Panc1 (cell line): ENCODE data around the gene SPRYD4. TPM values are rescaled to one million over a fixed set of nuclear protein-coding genes. Genes with fewer than 3 reads are reported as not detected.

ENCODE experiments used
- ATAC-seq: fragments of 200-7000 bp; cut with Tn5 transposase; 2 replicates; pipeline ENCODE4 v1.9.1; 2020; ENCODE audit warnings: mild to moderate bottlenecking, moderate library complexity
- BruUV-seq: library from RNA; stranded (reverse); fragments of 400-500 nt; replicated peaks from 2 replicates; lab custom pipeline; 2021; lab: Mats Ljungman, UMichigan
- CTCF ChIA-PET: fragments of 300-600 bp; sonication (Branson Sonifier 250); formaldehyde crosslinking; loops from one replicate; lab custom pipeline; 2022; ENCODE audit warnings: antibody characterized with exemption; lab: Charles Lee
- POLR2A ChIA-PET: fragments of 300-600 bp; sonication (Branson Sonifier 250); formaldehyde crosslinking; loops from one replicate; lab custom pipeline; 2022; ENCODE audit warnings: antibody characterized with exemption; lab: Charles Lee
- DNase-seq: peaks from one replicate; pipeline ENCODE4 v3.0.0-alpha.2; 2010; ENCODE audit warnings: low read depth, low spot score
- H3K27ac ChIP-seq: 2 replicates; pipeline ENCODE4 v1.5.1; 2011; ENCODE audit warnings: mild to moderate bottlenecking, low read length, inconsistent platforms
- H3K27me3 ChIP-seq: fragments of 200-500 bp; sonication (Bioruptor generic); 2 replicates; pipeline ENCODE4 v1.6.0; 2014; ENCODE audit warnings: low read length, inconsistent platforms; ENCODE audit not compliant: control insufficient read depth, insufficient read depth
- H3K36me3 ChIP-seq: fragments of 200-500 bp; sonication (Bioruptor generic); 2 replicates; pipeline ENCODE4 v1.5.1; 2014; ENCODE audit warnings: inconsistent platforms, mild to moderate bottlenecking, low read length, moderate library complexity; ENCODE audit not compliant: control insufficient read depth, insufficient read depth
- H3K4me1 ChIP-seq: 2 replicates; pipeline ENCODE4 v1.5.1; 2011; ENCODE audit warnings: inconsistent platforms, mild to moderate bottlenecking, low read length, moderate library complexity; ENCODE audit not compliant: control insufficient read depth, insufficient read depth
- H3K4me3 ChIP-seq, 2 experiments: 2 replicates each; pipeline ENCODE4 v1.5.1; 2011 to 2012; ENCODE audit warnings: low read depth in 2 of 2, low read length in 2 of 2, mild to moderate bottlenecking in 2 of 2, inconsistent platforms in 1 of 2, moderate library complexity in 1 of 2
- H3K9me3 ChIP-seq: fragments of 200-500 bp; sonication (Bioruptor generic); 2 replicates; pipeline ENCODE4 v1.5.1; 2014; ENCODE audit warnings: low read depth, mild to moderate bottlenecking, inconsistent platforms, low read length, moderate library complexity; ENCODE audit not compliant: control insufficient read depth, insufficient read depth
- CTCF ChIP-seq: fragments of 450-650 bp; IDR thresholded peaks from 2 replicates; pipeline ENCODE4 v1.5.1; 2017; ENCODE audit warnings: mild to moderate bottlenecking
- POLR2AphosphoS5 ChIP-seq: IDR thresholded peaks from 2 replicates; pipeline ENCODE4 v1.6.1; 2012; ENCODE audit warnings: mild to moderate bottlenecking, low read depth, low read length, moderate library complexity
- REST ChIP-seq, 2 experiments: IDR thresholded peaks; 2 replicates each; pipeline ENCODE4 v1.6.1; 2011 to 2012; ENCODE audit warnings: low read depth in 2 of 2, control low read depth in 1 of 2, low read length in 1 of 2, mild to moderate bottlenecking in 1 of 2, moderate library complexity in 1 of 2; ENCODE audit not compliant: insufficient read depth in 1 of 2
- SIN3A ChIP-seq: IDR thresholded peaks from 2 replicates; pipeline ENCODE4 v1.6.1; 2012; ENCODE audit warnings: low read depth, mild to moderate bottlenecking, low read length, moderate library complexity, borderline replicate concordance; ENCODE audit not compliant: insufficient read depth
- TCF7L2 ChIP-seq: IDR thresholded peaks from 2 replicates; pipeline ENCODE4 v1.6.1; 2011; ENCODE audit warnings: mild to moderate bottlenecking, low read depth, low read length, inconsistent platforms
- in situ Hi-C: cut with HindIII; loops from 2 replicates; pipeline ENCODE4 v1.10.0; 2016; ENCODE audit warnings: low sequenced_read_pairs, low pct_unique_long_range_greater_than_20kb
- intact Hi-C: fragments of 100-400 bp; cut with micrococcal nuclease; formaldehyde crosslinking; loops from one replicate; pipeline ENCODE4 v1.10.0; 2022; ENCODE audit not compliant: unreplicated experiment
- total RNA-seq: library from RNA; stranded (reverse); gene quantifications from one replicate; pipeline ENCODE4 v1.2.1, GENCODE V29; 2021; ENCODE audit not compliant: unreplicated experiment

The SPRYD4 gene
- total RNA-seq, 1 experiment from 2014 or later: 3.7 TPM

GRCh38 chr12:56425193-56425592, 43.2 kb upstream of the SPRYD4 start:
- H3K36me3 ChIP-seq: peaks cover 20% of the 10 kb centered on the region
- no peaks in the 10 kb centered on the region for H3K9me3 ChIP-seq
- no TSS peak for BruUV-seq
- in situ Hi-C loops (no loop called here), intact Hi-C loops (no loop called here)
- H3K4me1 ChIP-seq: no peaks in the 10 kb centered on the region
- no peak for TF ChIP-seq TCF7L2
- TF ChIP-seq POLR2AphosphoS5: no peak
- no peak for TF ChIP-seq REST (IDR thresholded peaks at IDR 0.05; ENCODE audit: insufficient read depth in 1 of 2, low read depth in 2 of 2, low read length in 1 of 2)
- no peak for TF ChIP-seq CTCF
- no peak for TF ChIP-seq SIN3A
- ATAC-seq (no peak), DNase-seq (no peak)
- ChIA-PET CTCF (interaction anchor here (0.5 to 0.6 kb wide), 2 partner anchors 29 to 38 kb away, joined by 3 read pairs; no protein-coding TSS in a partner anchor), POLR2A (no interaction called here)
- H3K27ac ChIP-seq: no peak overlapping the region
- H3K27me3 ChIP-seq: no peaks in the 10 kb centered on the region
- H3K4me3 ChIP-seq: no peak overlapping the region

GRCh38 chr12:56425940-56426438, 42.4 kb upstream of the SPRYD4 start:
- Histone ChIP-seq H3K27me3 (no peaks in the 10 kb centered on the region), H3K4me1 (no peaks in the 10 kb centered on the region), H3K36me3 (peaks cover 13% of the 10 kb centered on the region), H3K4me3 (no peak overlapping the region), H3K27ac (no peak overlapping the region), H3K9me3 (no peaks in the 10 kb centered on the region)
- ATAC-seq: no peak
- in situ Hi-C loops: no loop called here
- TF ChIP-seq REST (IDR thresholded peaks at IDR 0.05; ENCODE audit: insufficient read depth in 1 of 2, low read depth in 2 of 2, low read length in 1 of 2) (no peak), CTCF (no peak), TCF7L2 (no peak), POLR2AphosphoS5 (no peak)
- intact Hi-C loops: no loop called here
- BruUV-seq: no TSS peak
- ChIA-PET POLR2A (no interaction called here), CTCF (no interaction called here)
- DNase-seq: no peak
